Neural progenitor cell (in vitro differentiated cells): ENCODE results near the gene PRDX3. TPM values are rescaled to one million over a fixed set of nuclear protein-coding genes. Genes with fewer than 3 reads are reported as not detected.
A peak's percentile ranks its signal among the peaks of the same experiment; 100 is the strongest.

Experiments used
- DNase-seq: peaks from one replicate; pipeline ENCODE4 v3.0.0-alpha.2; 2016; ENCODE audit warnings: low spot score
- H2AFZ ChIP-seq: fragments of 200-600 bp; sonication (generic); replicated peaks from 2 replicates; pipeline ENCODE4 v1.6.1; 2016; ENCODE audit warnings: antibody characterized with exemption
- H3F3A ChIP-seq: fragments of 200-600 bp; sonication (generic); 2 replicates; pipeline ENCODE4 v1.6.1; 2016; ENCODE audit warnings: antibody characterized with exemption, low read depth
- H3K27ac ChIP-seq: fragments of 200-600 bp; sonication (generic); 2 replicates; pipeline ENCODE4 v1.5.1; 2016; ENCODE audit warnings: mild to moderate bottlenecking
- H3K27me3 ChIP-seq: fragments of 200-600 bp; sonication (generic); 2 replicates; pipeline ENCODE4 v1.6.1; 2016; ENCODE audit warnings: mild to moderate bottlenecking, moderate library complexity
- H3K36me3 ChIP-seq: fragments of 200-600 bp; sonication (generic); 2 replicates; pipeline ENCODE4 v1.5.1; 2016
- H3K4me1 ChIP-seq: fragments of 200-600 bp; sonication (generic); 2 replicates; pipeline ENCODE4 v1.6.1; 2016; ENCODE audit warnings: mixed run types
- H3K4me2 ChIP-seq: fragments of 200-600 bp; sonication (generic); 2 replicates; pipeline ENCODE4 v1.6.1; 2016
- H3K4me3 ChIP-seq: fragments of 200-600 bp; sonication (generic); 2 replicates; pipeline ENCODE4 v1.5.1; 2016
- H3K79me2 ChIP-seq: fragments of 200-600 bp; sonication (generic); 2 replicates; pipeline ENCODE4 v1.6.1; 2016; ENCODE audit warnings: low read depth
- H3K9ac ChIP-seq: fragments of 200-600 bp; sonication (generic); 2 replicates; pipeline ENCODE4 v1.6.1; 2016
- H3K9me3 ChIP-seq: fragments of 200-600 bp; sonication (generic); 2 replicates; pipeline ENCODE4 v1.5.1; 2016; ENCODE audit warnings: low read depth
- H4K20me1 ChIP-seq: fragments of 200-600 bp; sonication (generic); 2 replicates; pipeline ENCODE4 v1.6.1; 2016; ENCODE audit warnings: low read depth
- H3K27ac Mint-ChIP-seq: 3 replicates; pipeline ENCODE4 v1.8.0; 2021; ENCODE audit warnings: mixed read lengths
- H3K27me3 Mint-ChIP-seq: 2 replicates; pipeline ENCODE4 v1.8.0; 2022; ENCODE audit warnings: low read depth, mild to moderate bottlenecking, inconsistent platforms, moderate library complexity, mixed read lengths; ENCODE audit not compliant: insufficient read depth
- H3K36me3 Mint-ChIP-seq: 3 replicates; pipeline ENCODE4 v1.8.0; 2021; ENCODE audit warnings: mixed read lengths
- H3K4me1 Mint-ChIP-seq: 3 replicates; pipeline ENCODE4 v1.8.0; 2021; ENCODE audit warnings: mixed read lengths
- H3K4me3 Mint-ChIP-seq: 3 replicates; pipeline ENCODE4 v1.8.0; 2021; ENCODE audit warnings: mild to moderate bottlenecking, moderate library complexity, mixed read lengths
- H3K9me3 Mint-ChIP-seq: 3 replicates; pipeline ENCODE4 v1.8.0; 2020; ENCODE audit warnings: mixed read lengths
- EZH2 ChIP-seq: fragments of 200-600 bp; sonication (generic); IDR thresholded peaks from 2 replicates; pipeline ENCODE4 v1.6.1; 2017; ENCODE audit warnings: antibody characterized with exemption, mild to moderate bottlenecking, moderate library complexity
- EZH2phosphoT487 ChIP-seq: fragments of 200-600 bp; sonication (generic); IDR thresholded peaks from 2 replicates; pipeline ENCODE4 v1.6.1; 2017; ENCODE audit warnings: antibody characterized with exemption
- total RNA-seq: library from RNA; depleted of rRNA; stranded (reverse); fragments of >200 nt; gene quantifications from 2 replicates; pipeline ENCODE4 v1.2.3, GENCODE V29; 2015; ENCODE audit warnings: low replicate concordance
- TF ChIP-seq, protein P1 (sequence below): fragments of 200-600 bp; sonication (generic); IDR thresholded peaks from 2 replicates; pipeline ENCODE4 v1.5.1; 2017; ENCODE audit warnings: antibody characterized with exemption, mild to moderate bottlenecking

The PRDX3 gene
- total RNA-seq, 1 donor from 2014 or later, result 405 TPM

DNA sequence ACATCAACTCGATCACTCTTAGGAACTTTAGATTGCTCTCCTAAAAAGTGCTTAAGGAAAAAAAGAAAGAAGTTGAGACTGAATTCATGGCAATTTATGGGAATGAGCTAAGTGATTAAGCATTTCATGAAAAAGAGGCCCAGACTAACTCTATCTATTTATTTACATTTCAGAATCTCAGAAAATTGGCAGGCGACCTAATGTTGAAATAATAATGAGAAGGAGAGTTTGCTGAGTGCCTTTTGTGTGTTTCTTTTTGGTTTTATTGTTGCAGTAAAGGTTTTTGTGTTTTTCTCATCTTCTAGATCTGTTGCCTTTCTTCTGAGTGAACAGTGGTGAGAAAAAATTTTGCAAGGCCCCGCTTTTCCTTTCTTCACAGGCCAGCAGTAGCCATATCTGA is 32.6 kb upstream of the PRDX3 start:
- peaks cover 2% of the 10 kb centered on the region for H3K36me3 Mint-ChIP-seq
- DNase-seq, result no peak
- peaks cover 3% of the 10 kb centered on the region for H3K79me2 ChIP-seq
- H3K4me2 ChIP-seq, result peak overlapping the region; percentile 19
- no peaks in the 10 kb centered on the region for H3K9me3 ChIP-seq
- H3K27me3 Mint-ChIP-seq, result no peaks in the 10 kb centered on the region
- no peak overlapping the region for H3K9ac ChIP-seq
- no peaks in the 10 kb centered on the region for H4K20me1 ChIP-seq
- peaks cover 20% of the 10 kb centered on the region for H3F3A ChIP-seq
- peaks cover 17% of the 10 kb centered on the region for H3K27me3 ChIP-seq
- no peak overlapping the region for H3K27ac Mint-ChIP-seq
- H2AFZ ChIP-seq, result no peak overlapping the region
- no peak overlapping the region for H3K4me3 ChIP-seq
- peaks cover 52% of the 10 kb centered on the region for H3K4me1 Mint-ChIP-seq
- no peaks in the 10 kb centered on the region for H3K36me3 ChIP-seq
- TF ChIP-seq EZH2 (no peak), EZH2phosphoT487 (no peak)
- TF ChIP-seq, protein P1, sequence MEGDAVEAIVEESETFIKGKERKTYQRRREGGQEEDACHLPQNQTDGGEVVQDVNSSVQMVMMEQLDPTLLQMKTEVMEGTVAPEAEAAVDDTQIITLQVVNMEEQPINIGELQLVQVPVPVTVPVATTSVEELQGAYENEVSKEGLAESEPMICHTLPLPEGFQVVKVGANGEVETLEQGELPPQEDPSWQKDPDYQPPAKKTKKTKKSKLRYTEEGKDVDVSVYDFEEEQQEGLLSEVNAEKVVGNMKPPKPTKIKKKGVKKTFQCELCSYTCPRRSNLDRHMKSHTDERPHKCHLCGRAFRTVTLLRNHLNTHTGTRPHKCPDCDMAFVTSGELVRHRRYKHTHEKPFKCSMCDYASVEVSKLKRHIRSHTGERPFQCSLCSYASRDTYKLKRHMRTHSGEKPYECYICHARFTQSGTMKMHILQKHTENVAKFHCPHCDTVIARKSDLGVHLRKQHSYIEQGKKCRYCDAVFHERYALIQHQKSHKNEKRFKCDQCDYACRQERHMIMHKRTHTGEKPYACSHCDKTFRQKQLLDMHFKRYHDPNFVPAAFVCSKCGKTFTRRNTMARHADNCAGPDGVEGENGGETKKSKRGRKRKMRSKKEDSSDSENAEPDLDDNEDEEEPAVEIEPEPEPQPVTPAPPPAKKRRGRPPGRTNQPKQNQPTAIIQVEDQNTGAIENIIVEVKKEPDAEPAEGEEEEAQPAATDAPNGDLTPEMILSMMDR, result no peak
- H3K9me3 Mint-ChIP-seq, result no peaks in the 10 kb centered on the region
- no peak overlapping the region for H3K27ac ChIP-seq
- H3K4me3 Mint-ChIP-seq, result no peak overlapping the region
- peaks cover 38% of the 10 kb centered on the region for H3K4me1 ChIP-seq

DNA sequence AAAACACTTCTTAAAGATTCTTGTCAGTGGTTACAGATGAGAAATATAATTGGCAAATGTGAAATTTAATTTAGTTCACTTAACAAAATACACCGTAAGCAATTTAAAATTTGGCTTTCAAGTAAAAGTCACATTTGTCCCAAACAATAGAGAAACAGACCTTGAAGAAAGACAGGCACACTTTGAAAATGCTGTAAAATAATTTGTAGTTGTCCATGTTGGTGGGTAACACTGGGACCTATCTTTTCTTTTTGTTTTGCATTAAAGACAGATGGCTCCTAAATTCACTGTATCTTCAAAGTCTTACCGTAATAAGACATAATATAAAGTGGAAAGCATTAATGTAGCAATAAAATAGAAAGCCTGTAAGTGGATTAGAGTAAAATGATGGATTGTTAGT is 32.0 kb upstream of the PRDX3 start:
- Mint-ChIP-seq H3K9me3 (no peaks in the 10 kb centered on the region), H3K36me3 (peaks cover 2% of the 10 kb centered on the region), H3K4me1 (peaks cover 56% of the 10 kb centered on the region), H3K27ac (no peak overlapping the region), H3K4me3 (no peak overlapping the region), H3K27me3 (no peaks in the 10 kb centered on the region)
- DNase-seq, result no peak
- H3K79me2 ChIP-seq, result peaks cover 3% of the 10 kb centered on the region
- no peaks in the 10 kb centered on the region for H4K20me1 ChIP-seq
- H3K4me1 ChIP-seq, result peaks cover 39% of the 10 kb centered on the region
- no peaks in the 10 kb centered on the region for H3K36me3 ChIP-seq
- no peaks in the 10 kb centered on the region for H3K9me3 ChIP-seq
- H3K4me3 ChIP-seq, result no peak overlapping the region
- peaks cover 20% of the 10 kb centered on the region for H3F3A ChIP-seq
- H3K27me3 ChIP-seq, result peaks cover 17% of the 10 kb centered on the region
- no peak overlapping the region for H3K4me2 ChIP-seq
- H3K27ac ChIP-seq, result no peak overlapping the region
- TF ChIP-seq, protein P1, result no peak
- TF ChIP-seq EZH2 (no peak), EZH2phosphoT487 (no peak)
- no peak overlapping the region for H2AFZ ChIP-seq
- H3K9ac ChIP-seq, result no peak overlapping the region

DNA sequence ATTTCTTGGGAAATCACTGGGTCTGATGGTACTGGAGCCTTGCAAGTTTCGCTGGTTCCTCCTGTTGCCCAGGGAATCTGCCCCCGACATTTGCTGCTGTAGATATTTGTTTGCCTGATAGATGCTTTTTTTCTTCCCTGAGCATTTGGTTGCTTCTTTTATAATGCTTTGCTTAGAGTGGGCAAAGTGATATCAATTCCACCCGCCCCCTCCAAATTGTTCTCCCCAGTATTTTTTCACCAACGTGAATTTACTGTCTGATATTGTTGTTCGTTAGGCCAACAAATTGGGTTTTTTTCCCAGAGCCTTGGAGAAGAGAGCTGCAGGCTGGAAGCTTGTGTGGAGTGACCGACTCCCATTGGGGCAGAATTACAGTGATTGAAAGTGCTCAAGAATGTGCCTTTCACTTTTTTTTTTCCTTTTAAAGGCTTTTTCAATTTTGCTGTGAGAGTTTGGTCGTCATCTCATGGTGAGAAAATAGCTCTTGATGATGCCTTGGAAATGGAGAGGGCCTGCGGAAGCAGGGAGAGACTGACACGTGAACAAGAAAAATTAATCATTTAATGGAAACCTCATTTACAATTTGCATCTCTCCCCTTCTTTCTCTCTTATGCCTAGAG is 31.2 kb upstream of the PRDX3 start:
- Histone ChIP-seq H3K4me3 (peak overlapping the region; percentile 39), H3K9me3 (no peaks in the 10 kb centered on the region), H4K20me1 (no peaks in the 10 kb centered on the region), H3K9ac (no peak overlapping the region), H3K79me2 (peaks cover 3% of the 10 kb centered on the region), H3K4me2 (peak overlapping the region; percentile 91), H3K36me3 (no peaks in the 10 kb centered on the region), H3K27ac (no peak overlapping the region), H3K27me3 (peaks cover 17% of the 10 kb centered on the region), H3K4me1 (peaks cover 39% of the 10 kb centered on the region), H3F3A (peaks cover 20% of the 10 kb centered on the region), H2AFZ (peak overlapping the region; percentile 83)
- no peak for DNase-seq
- peaks cover 2% of the 10 kb centered on the region for H3K36me3 Mint-ChIP-seq
- TF ChIP-seq EZH2, result no peak
- TF ChIP-seq, protein P1, result no peak
- TF ChIP-seq EZH2phosphoT487, result no peak
- peak overlapping the region; percentile 96 for H3K4me3 Mint-ChIP-seq
- peak overlapping the region; percentile 38 for H3K27ac Mint-ChIP-seq
- no peaks in the 10 kb centered on the region for H3K27me3 Mint-ChIP-seq
- peaks cover 57% of the 10 kb centered on the region for H3K4me1 Mint-ChIP-seq
- no peaks in the 10 kb centered on the region for H3K9me3 Mint-ChIP-seq
